ENCODE results near the gene COX19. TPM values are rescaled to one million over a fixed set of nuclear protein-coding genes. Genes with fewer than 3 reads are reported as not detected.
"Not testable (repeated sequence)": the region's sequence is repeated elsewhere in the genome, so short reads cannot be mapped to it uniquely, and the experiment has no call there.

The COX19 gene
- total RNA-seq, 1 experiment from 2014 or later: 24.8 TPM

GRCh38 chr7:963236-964078 lies 11.9 kb downstream of the COX19 start:
- Histone ChIP-seq H3K4me1 (no peaks in the 10 kb centered on the region), H3K36me3 (ENCODE audit: control insufficient read depth, insufficient read depth, low read length) (no peaks in the 10 kb centered on the region; the same call in 1 of the 2 replicates), H3K9me3 (peaks cover 3% of the 10 kb centered on the region; the same call in 1 of the 2 replicates), H3K4me3 (ENCODE audit: low read depth, low read length) (no peak overlapping the region), H3K27me3 (replicated peaks; ENCODE audit: control insufficient read depth, insufficient read depth, low read length) (no peaks in the 10 kb centered on the region)
- Mint-ChIP-seq H3K4me1 (ENCODE audit: low read depth, unreplicated experiment) (no peaks in the 10 kb centered on the region), H3K36me3 (ENCODE audit: insufficient read depth, unreplicated experiment) (peaks cover 54% of the 10 kb centered on the region), H3K9me3 (ENCODE audit: unreplicated experiment) (no peaks in the 10 kb centered on the region), H3K27me3 (ENCODE audit: insufficient read depth, unreplicated experiment) (no peaks in the 10 kb centered on the region), H3K27ac (ENCODE audit: unreplicated experiment) (no peak overlapping the region), H3K4me3 (ENCODE audit: unreplicated experiment) (no peak overlapping the region)
- POLR2A ChIA-PET: interaction anchor here (0.7 kb wide), 1 partner anchor 12 kb away, joined by 5 read pairs; no protein-coding TSS in a partner anchor
- TF ChIP-seq CTCF (IDR thresholded peaks at IDR 0.05; ENCODE audit: insufficient read depth in 1 of 2, low read depth in 1 of 2, low read length in 1 of 2, severe bottlenecking in 1 of 2, unreplicated experiment in 1 of 2): no peak
- intact Hi-C loops (cut with micrococcal nuclease; ENCODE audit: unreplicated experiment): no loop called here
- BruUV-seq (replicated peaks): no TSS peak
- CTCF ChIA-PET: no interaction called here
- no peak for DNase-seq

DNA sequence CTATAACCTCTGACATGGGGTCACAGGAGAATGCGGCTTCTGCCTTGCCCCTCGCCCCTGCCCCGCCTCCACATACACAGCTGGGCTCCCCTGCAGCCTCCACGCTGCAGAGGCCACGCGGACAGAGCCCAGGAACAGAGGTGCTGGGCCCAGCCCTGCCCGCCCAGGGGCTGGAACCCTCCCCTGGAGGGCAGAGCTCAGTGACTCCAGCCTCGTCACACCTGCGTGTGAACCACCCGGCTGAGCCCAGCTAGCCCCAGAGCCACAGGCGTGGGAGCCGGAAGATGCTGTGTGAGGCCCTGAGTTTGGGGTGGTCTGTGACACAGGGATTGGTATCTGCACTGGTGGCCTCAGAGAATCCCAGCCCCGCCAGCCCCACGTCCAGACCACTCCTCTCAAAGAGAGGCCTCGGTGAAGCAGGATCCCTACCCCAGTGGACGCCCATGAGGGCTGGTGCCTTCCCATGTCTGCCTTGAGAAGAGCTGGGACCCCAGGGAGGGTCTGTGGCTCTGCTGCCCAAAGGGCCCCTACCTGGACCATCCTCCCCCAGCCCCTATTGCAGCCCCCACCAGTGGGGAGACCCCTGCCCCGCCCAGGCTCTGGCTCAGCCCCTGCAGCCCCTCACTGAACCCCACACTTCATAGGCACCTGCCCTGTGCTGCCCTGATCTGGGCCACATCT lies 12.8 kb downstream of the COX19 start:
- H3K36me3 ChIP-seq (ENCODE audit: control insufficient read depth, insufficient read depth, low read length): no peaks in the 10 kb centered on the region; the same call in 1 of the 2 replicates
- no peaks in the 10 kb centered on the region for H3K4me1 ChIP-seq
- DNase-seq: no peak
- no peak overlapping the region for H3K4me3 Mint-ChIP-seq (ENCODE audit: unreplicated experiment)
- H3K9me3 Mint-ChIP-seq (ENCODE audit: unreplicated experiment): no peaks in the 10 kb centered on the region
- no TSS peak for BruUV-seq (replicated peaks)
- H3K4me3 ChIP-seq (ENCODE audit: low read depth, low read length): no peak overlapping the region
- intact Hi-C loops (cut with micrococcal nuclease; ENCODE audit: unreplicated experiment): no loop called here
- H3K9me3 ChIP-seq: peaks cover 3% of the 10 kb centered on the region; the same call in 1 of the 2 replicates
- no peak for TF ChIP-seq CTCF (IDR thresholded peaks at IDR 0.05; ENCODE audit: insufficient read depth in 1 of 2, low read depth in 1 of 2, low read length in 1 of 2, severe bottlenecking in 1 of 2, unreplicated experiment in 1 of 2)
- peaks cover 45% of the 10 kb centered on the region for H3K36me3 Mint-ChIP-seq (ENCODE audit: insufficient read depth, unreplicated experiment)
- H3K27ac Mint-ChIP-seq (ENCODE audit: unreplicated experiment): no peak overlapping the region
- no peaks in the 10 kb centered on the region for H3K4me1 Mint-ChIP-seq (ENCODE audit: low read depth, unreplicated experiment)
- CTCF ChIA-PET: no interaction called here
- POLR2A ChIA-PET: interaction anchor here (0.7 kb wide), 1 partner anchor 11 kb away, joined by 5 read pairs; no protein-coding TSS in a partner anchor
- H3K27me3 Mint-ChIP-seq (ENCODE audit: insufficient read depth, unreplicated experiment): no peaks in the 10 kb centered on the region
- H3K27me3 ChIP-seq (replicated peaks; ENCODE audit: control insufficient read depth, insufficient read depth, low read length): no peaks in the 10 kb centered on the region

GRCh38 chr7:961546-962400 lies 13.6 kb downstream of the COX19 start:
- peaks cover 3% of the 10 kb centered on the region; the same call in 1 of the 2 replicates for H3K9me3 ChIP-seq
- CTCF ChIA-PET: interaction anchor here (0.5 kb wide), 1 partner anchor 8 kb away, joined by 7 read pairs; no protein-coding TSS in a partner anchor
- peaks cover 37% of the 10 kb centered on the region for H3K36me3 Mint-ChIP-seq (ENCODE audit: insufficient read depth, unreplicated experiment)
- no TSS peak for BruUV-seq (replicated peaks)
- H3K27me3 ChIP-seq (replicated peaks; ENCODE audit: control insufficient read depth, insufficient read depth, low read length): no peaks in the 10 kb centered on the region
- TF ChIP-seq CTCF (IDR thresholded peaks at IDR 0.05; ENCODE audit: insufficient read depth in 1 of 2, low read depth in 1 of 2, low read length in 1 of 2, severe bottlenecking in 1 of 2, unreplicated experiment in 1 of 2): no peak
- no peak overlapping the region for H3K4me3 Mint-ChIP-seq (ENCODE audit: unreplicated experiment)
- no peak overlapping the region for H3K4me3 ChIP-seq (ENCODE audit: low read depth, low read length)
- intact Hi-C loops (cut with micrococcal nuclease; ENCODE audit: unreplicated experiment): no loop called here
- POLR2A ChIA-PET: no interaction called here
- H3K9me3 Mint-ChIP-seq (ENCODE audit: unreplicated experiment): no peaks in the 10 kb centered on the region
- no peaks in the 10 kb centered on the region; the same call in 1 of the 2 replicates for H3K36me3 ChIP-seq (ENCODE audit: control insufficient read depth, insufficient read depth, low read length)
- DNase-seq: no peak
- no peaks in the 10 kb centered on the region for H3K27me3 Mint-ChIP-seq (ENCODE audit: insufficient read depth, unreplicated experiment)
- H3K4me1 Mint-ChIP-seq (ENCODE audit: low read depth, unreplicated experiment): no peaks in the 10 kb centered on the region
- H3K4me1 ChIP-seq: no peaks in the 10 kb centered on the region
- no peak overlapping the region for H3K27ac Mint-ChIP-seq (ENCODE audit: unreplicated experiment)

- H3K27ac Mint-ChIP-seq (ENCODE audit: unreplicated experiment); H3K9me3 Mint-ChIP-seq (ENCODE audit: unreplicated experiment); H3K4me3 Mint-ChIP-seq (ENCODE audit: unreplicated experiment); BruUV-seq (replicated peaks); H3K36me3 ChIP-seq (ENCODE audit: control insufficient read depth, insufficient read depth, low read length); POLR2A ChIA-PET; H3K4me1 Mint-ChIP-seq (ENCODE audit: low read depth, unreplicated experiment); H3K27me3 Mint-ChIP-seq (ENCODE audit: insufficient read depth, unreplicated experiment); H3K9me3 ChIP-seq; DNase-seq; H3K4me1 ChIP-seq; intact Hi-C loops (cut with micrococcal nuclease; ENCODE audit: unreplicated experiment); H3K27me3 ChIP-seq (replicated peaks; ENCODE audit: control insufficient read depth, insufficient read depth, low read length); H3K4me3 ChIP-seq (ENCODE audit: low read depth, low read length): not testable (repeated sequence)
- CTCF ChIA-PET: interaction anchor here (0.6 kb wide), 1 partner anchor 34 kb away, joined by 3 read pairs; no protein-coding TSS in a partner anchor
- H3K36me3 Mint-ChIP-seq (ENCODE audit: insufficient read depth, unreplicated experiment): peaks cover 30% of the 10 kb centered on the region
Observed at GRCh38 chr7:960972-961371, 14.4 kb downstream of the COX19 start.

Measured in Caco-2 (cell line).